ENCODE data around the gene ACTA1. TPM values are rescaled to one million over a fixed set of nuclear protein-coding genes. Genes with fewer than 3 reads are reported as not detected.
A peak's percentile ranks its signal among the peaks of the same experiment; 100 is the strongest.
"Not testable (repeated sequence)": the region's sequence is repeated elsewhere in the genome, so short reads cannot be mapped to it uniquely, and the experiment has no call there.

The ACTA1 gene
- total and polyA plus RNA-seq, 2 donors = 7.9 to 51.9 TPM

DNA sequence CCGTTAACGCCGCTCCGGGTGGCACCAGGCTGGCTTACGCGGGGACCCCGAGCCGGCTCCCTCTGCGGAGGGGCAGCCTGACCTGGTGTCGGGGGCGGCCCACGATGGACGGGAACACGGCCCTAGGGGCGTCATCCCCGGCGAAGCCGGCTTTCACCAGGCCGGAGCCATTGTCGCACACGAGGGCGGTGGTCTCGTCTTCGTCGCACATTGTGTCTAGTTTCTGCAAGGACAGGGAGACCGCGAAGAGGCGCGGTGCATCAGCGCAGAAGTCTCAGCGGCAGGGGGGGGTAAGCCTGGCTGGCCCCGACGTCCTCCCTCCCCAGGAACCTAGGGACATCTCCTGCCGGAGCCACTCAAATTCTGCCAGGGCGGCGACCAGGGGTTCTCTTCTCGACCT is 989 bp downstream of the ACTA1 start:
- no peak overlapping the region for H3K4me3 ChIP-seq (ENCODE audit: low read depth, low read length)
- H3K36me3 ChIP-seq (ENCODE audit: insufficient read depth) = no peaks in the 10 kb centered on the region
- WGBS = 9% methylated on average over 37 of the region's 37 CpGs
- no peak for DNase-seq (ENCODE audit: extremely low spot score)
- H3K4me1 ChIP-seq (ENCODE audit: insufficient read depth) = no peaks in the 10 kb centered on the region
- no peak overlapping the region for H3K27ac ChIP-seq (ENCODE audit: low read depth)

DNA sequence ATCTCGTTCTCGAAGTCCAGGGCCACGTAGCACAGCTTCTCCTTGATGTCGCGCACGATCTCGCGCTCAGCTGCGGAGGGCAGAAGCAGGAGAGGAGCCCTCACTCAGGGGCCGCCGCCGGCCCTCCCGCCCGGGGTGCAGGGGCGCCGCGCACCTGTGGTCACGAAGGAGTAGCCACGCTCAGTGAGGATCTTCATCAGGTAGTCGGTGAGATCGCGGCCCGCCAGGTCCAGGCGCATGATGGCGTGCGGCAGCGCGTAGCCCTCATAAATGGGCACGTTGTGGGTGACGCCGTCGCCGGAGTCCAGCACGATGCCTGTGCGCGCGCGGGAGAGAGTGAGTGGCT is 1.8 kb downstream of the ACTA1 start:
- H3K4me3 ChIP-seq (ENCODE audit: low read depth, low read length) = no peak overlapping the region
- no peak for DNase-seq (ENCODE audit: extremely low spot score)
- no peaks in the 10 kb centered on the region for H3K4me1 ChIP-seq (ENCODE audit: insufficient read depth)
- H3K27ac ChIP-seq (ENCODE audit: low read depth) = no peak overlapping the region
- WGBS = 2% methylated on average over 38 of the region's 38 CpGs
- H3K36me3 ChIP-seq (ENCODE audit: insufficient read depth) = no peaks in the 10 kb centered on the region

DNA sequence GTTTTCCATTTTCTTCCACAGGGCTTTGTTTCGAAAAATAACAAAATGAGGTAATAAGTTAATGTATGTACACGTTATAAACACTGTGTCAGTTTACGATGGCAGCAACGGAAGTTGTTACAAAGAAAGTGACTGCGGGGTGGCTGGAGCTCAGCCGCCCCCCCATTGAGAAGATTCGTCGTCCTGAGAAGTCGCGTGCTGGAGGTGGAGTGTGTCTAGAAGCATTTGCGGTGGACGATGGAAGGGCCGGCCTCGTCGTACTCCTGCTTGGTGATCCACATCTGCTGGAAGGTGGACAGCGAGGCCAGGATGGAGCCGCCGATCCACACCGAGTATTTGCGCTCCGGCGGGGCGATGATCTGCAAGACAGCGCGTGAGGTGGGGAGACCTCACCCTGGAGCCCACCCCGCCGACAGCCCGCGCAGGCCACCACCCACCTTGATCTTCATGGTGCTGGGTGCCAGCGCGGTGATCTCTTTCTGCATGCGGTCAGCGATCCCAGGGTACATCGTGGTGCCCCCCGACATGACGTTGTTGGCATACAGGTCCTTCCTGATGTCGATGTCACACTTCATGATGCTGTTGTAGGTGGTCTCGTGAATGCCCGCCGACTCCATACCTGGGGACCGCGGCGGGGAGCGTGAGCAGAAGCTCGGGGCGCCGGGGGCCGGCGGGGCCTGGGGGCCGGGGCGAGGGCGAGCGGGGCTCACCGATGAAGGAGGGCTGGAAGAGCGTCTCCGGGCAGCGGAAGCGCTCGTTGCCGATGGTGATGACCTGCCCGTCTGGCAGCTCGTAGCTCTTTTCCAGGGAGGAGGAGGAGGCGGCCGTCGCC is 2.4 kb downstream of the ACTA1 start:
- no peak for DNase-seq (ENCODE audit: extremely low spot score)
- Histone ChIP-seq H3K4me3 (ENCODE audit: low read depth, low read length) (peak overlapping the region; percentile 10), H3K27ac (ENCODE audit: low read depth) (no peak overlapping the region)

DNA sequence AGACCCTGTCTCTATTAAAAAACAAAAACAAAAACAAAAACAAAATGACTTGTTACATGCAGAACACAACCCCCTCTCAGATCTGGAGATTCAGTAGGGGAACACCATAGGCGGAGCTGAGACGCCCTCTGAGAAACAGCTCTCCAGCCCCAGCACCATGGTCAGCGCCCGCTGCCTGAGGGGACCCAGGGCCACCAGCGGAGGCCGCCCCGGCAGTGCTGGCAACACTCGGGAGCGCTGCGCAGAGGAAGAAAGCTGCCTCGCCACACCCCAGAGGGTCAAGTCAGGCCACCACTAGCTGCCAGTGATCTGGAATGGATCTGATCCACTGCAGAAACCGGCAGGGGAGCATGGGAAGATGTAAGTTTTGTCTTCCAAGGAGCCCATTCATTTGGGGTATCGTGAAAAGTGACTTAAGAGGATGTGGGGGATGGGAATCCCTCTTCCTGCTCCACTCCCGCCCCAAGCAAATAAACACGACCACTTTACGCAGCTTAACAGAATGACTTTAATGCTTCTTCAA is 3.1 kb downstream of the ACTA1 start:
- no peak for DNase-seq (ENCODE audit: extremely low spot score)
- H3K27ac ChIP-seq (ENCODE audit: low read depth) = no peak overlapping the region
- no peak overlapping the region for H3K4me3 ChIP-seq (ENCODE audit: low read depth, low read length)
- no peaks in the 10 kb centered on the region for H3K4me1 ChIP-seq (ENCODE audit: insufficient read depth)
- 2% methylated on average over 16 of the region's 16 CpGs for WGBS
- H3K36me3 ChIP-seq (ENCODE audit: insufficient read depth) = no peaks in the 10 kb centered on the region

More for the DNA sequence above, 2.4 kb downstream of the ACTA1 start:
- 5% methylated on average over 65 of the region's 65 CpGs for WGBS
- Histone ChIP-seq H3K36me3 (ENCODE audit: insufficient read depth) (no peaks in the 10 kb centered on the region), H3K4me1 (ENCODE audit: insufficient read depth) (no peaks in the 10 kb centered on the region)

DNA sequence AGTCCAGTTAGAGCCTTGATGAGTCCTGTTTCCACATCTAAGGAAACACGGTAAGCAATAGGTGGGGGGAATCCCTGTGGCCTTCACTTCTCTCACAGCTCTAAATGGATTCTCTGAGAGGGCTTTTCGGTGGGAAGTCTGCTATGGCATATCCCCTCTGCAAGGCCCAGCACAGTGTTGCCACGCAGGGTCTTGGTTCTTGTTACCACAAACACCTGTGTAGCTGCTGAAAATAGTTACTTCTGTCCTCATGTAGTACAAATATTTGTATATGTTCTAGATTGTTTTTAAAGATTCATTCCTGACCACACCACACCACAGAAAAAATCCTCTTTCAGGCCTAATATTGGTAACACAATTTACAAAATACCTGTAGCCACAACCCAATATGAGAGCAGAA is 5.6 kb downstream of the ACTA1 start:
- H3K4me3 ChIP-seq (ENCODE audit: low read depth, low read length) = no peak overlapping the region
- H3K36me3 ChIP-seq (ENCODE audit: insufficient read depth) = no peaks in the 10 kb centered on the region
- H3K27ac ChIP-seq (ENCODE audit: low read depth) = no peak overlapping the region
- DNase-seq (ENCODE audit: extremely low spot score) = no peak
- no peaks in the 10 kb centered on the region for H3K4me1 ChIP-seq (ENCODE audit: insufficient read depth)
- WGBS = 82% methylated on average over 3 of the region's 3 CpGs

DNA sequence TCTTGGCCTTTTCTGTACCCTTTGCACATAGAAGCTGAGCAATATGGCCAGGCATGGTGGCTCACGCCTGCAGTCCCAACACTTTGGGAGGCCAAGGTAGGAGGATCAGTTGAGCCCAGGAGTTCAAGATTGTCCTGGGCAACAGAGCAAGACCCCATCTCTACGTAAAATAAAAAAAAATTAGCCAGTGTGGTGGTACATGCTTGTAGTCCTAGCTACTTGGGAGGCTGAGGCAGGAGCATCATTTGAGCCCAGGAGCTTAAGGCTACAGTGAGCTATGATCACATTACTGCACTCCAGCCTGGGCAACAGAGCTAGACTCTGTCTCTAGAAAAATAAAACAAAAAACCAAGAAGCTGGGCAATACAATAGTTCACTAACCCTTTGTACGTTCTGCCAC is 6.3 kb downstream of the ACTA1 start:
- Histone ChIP-seq H3K4me1 (ENCODE audit: insufficient read depth) (no peaks in the 10 kb centered on the region), H3K36me3 (ENCODE audit: insufficient read depth) (no peaks in the 10 kb centered on the region), H3K4me3 (ENCODE audit: low read depth, low read length) (no peak overlapping the region), H3K27ac (ENCODE audit: low read depth) (no peak overlapping the region)
- DNase-seq (ENCODE audit: extremely low spot score) = no peak
- 87% methylated on average over 3 of the region's 3 CpGs for WGBS

DNA sequence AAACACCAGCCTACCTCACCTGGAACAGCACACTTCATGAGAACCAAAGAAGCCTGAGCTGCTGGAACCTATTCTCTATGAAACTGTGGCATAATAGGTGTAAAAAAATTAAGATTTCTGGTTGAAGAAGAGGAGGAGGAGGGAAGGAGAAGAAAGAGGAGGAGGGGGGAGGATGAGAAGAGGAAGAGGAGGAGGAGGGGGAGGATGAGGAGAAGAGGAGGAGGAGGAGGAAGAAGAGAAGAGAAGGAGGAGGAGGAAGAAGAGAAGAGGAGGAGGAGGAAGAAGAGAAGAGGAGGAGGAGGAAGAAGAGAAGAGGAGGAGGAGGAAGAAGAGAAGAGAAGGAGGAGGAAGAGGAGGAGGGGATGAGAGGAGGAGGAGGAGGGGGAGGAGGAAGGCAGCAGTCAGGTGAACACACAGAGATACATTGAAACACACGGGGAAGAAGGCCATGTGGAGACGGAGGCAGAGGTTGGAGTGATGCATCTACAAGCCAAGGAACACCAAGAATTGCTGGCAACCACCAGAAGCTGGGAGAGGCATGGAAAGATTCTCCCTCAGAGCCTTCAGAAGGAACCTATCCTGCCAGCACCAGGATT is 8.2 kb downstream of the ACTA1 start:
- Histone ChIP-seq H3K4me3 (ENCODE audit: low read depth, low read length) (no peak overlapping the region), H3K36me3 (ENCODE audit: insufficient read depth) (no peaks in the 10 kb centered on the region), H3K4me1 (ENCODE audit: insufficient read depth) (no peaks in the 10 kb centered on the region), H3K27ac (ENCODE audit: low read depth) (no peak overlapping the region)
- DNase-seq (ENCODE audit: extremely low spot score) = no peak
- WGBS = 71% methylated on average over 2 of the region's 2 CpGs

DNA sequence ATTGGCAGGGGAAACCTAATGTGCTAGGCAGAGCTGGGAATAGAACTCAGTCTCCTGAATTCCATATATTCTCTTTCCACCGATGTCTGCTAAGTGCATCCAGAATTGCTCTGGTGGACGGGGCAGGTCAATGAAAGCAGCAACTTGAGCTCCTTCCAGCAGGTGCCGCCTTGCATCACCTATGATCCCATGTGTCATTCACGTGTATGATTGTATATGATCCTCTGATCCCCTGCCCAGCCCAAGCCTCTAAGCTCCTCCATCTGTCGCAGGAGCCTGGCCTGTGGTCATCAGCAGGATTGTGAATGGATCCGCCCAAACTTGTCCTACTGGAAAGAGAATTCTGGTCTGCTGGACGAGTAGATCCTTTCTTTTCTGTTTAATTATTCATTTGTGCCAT is 13.1 kb downstream of the ACTA1 start:
- Histone ChIP-seq H3K36me3 (ENCODE audit: insufficient read depth) (no peaks in the 10 kb centered on the region), H3K27ac (ENCODE audit: low read depth) (no peak overlapping the region), H3K4me1 (ENCODE audit: insufficient read depth) (no peaks in the 10 kb centered on the region), H3K4me3 (ENCODE audit: low read depth, low read length) (no peak overlapping the region)
- no peak for DNase-seq (ENCODE audit: extremely low spot score)
- 78% methylated on average over 7 of the region's 7 CpGs for WGBS

DNA sequence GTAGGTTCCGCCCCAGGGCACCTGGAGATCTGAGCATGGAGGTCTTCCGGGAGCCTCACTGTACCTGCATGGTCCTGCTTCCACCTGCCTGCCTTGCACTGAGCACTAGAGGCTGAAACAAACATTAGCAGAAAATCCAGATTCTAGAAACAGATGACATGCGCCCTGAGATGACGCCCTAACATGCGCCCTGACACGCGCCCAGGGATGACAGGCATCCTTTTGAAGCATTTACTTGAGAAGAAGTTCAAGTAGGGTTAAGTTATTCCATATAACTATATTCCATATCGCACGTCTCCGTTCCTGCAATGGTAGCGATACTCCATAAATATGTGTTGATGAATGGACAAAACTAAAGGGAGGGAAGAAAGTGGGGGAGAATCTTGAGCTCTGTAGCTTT is 13.7 kb downstream of the ACTA1 start:
- Histone ChIP-seq H3K4me1 (ENCODE audit: insufficient read depth) (no peaks in the 10 kb centered on the region), H3K27ac (ENCODE audit: low read depth) (no peak overlapping the region), H3K4me3 (ENCODE audit: low read depth, low read length) (no peak overlapping the region), H3K36me3 (ENCODE audit: insufficient read depth) (no peaks in the 10 kb centered on the region)
- 90% methylated on average over 11 of the region's 11 CpGs for WGBS
- no peak for DNase-seq (ENCODE audit: extremely low spot score)

DNA sequence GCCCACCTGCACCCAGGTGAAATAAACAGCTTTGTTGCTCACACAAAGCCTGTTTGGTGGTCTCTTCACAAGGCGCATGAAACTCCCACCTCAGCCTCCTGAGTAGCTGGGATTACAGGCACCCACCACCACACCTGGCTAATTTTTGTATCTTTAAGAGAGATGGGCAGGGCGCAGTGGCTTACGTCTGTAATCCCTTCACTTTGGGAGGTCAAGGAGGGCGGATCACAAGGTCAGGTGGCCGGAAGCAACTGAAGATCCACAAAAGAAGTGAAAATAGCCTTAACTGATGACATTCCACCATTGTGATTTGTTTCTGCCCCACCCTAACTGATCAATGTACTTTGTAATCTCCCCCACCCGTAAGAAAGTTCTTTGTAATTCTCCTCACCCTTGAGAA is 15.3 kb downstream of the ACTA1 start:
- H3K4me1 ChIP-seq (ENCODE audit: insufficient read depth); H3K36me3 ChIP-seq (ENCODE audit: insufficient read depth); H3K27ac ChIP-seq (ENCODE audit: low read depth); DNase-seq (ENCODE audit: extremely low spot score); H3K4me3 ChIP-seq (ENCODE audit: low read depth, low read length): not testable (repeated sequence)
- WGBS = 71% methylated on average over 6 of the region's 6 CpGs

DNA sequence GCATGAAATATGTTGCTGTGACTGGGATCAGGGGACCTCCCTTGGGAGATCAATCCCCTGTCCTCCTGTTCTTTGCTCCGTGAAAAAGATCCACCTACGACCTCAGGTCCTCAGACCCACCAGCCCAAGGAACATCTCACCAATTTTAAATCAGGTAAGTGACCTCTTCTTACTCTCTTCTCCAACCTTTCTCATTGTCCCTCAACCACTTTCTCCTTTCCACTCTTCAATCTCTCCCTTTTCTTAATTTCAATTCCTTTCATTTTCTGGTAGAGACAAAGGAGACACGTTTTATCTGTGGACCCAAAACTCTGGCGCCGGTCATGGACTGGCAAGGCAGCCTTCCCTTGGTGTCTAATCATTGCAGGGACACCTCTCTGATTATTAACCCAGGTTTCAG is 21.1 kb downstream of the ACTA1 start:
- 86% methylated on average over 5 of the region's 5 CpGs for WGBS
- DNase-seq (ENCODE audit: extremely low spot score); H3K4me3 ChIP-seq (ENCODE audit: low read depth, low read length); H3K4me1 ChIP-seq (ENCODE audit: insufficient read depth); H3K36me3 ChIP-seq (ENCODE audit: insufficient read depth); H3K27ac ChIP-seq (ENCODE audit: low read depth): not testable (repeated sequence)

DNA sequence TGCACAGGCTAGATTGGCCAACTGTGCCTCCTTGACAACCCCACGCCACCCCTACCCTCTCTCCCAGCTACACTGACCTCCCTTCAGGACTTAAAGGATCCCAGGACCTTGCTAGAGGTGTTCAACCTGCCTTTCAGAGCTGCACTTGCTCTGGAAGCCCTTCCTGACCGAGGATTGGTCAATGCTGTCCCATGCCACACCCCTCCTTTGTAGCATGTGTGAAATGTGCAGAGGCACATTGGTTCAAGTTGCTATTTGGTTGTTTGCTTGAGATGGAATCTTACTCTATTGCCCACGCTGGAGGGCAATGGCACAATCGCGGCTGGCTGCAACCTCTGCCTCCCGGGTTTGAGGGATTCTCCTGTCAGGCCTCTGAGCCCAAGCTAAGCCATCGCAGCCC is 21.8 kb downstream of the ACTA1 start:
- WGBS = 81% methylated on average over 7 of the region's 7 CpGs
- no peaks in the 10 kb centered on the region for H3K4me1 ChIP-seq (ENCODE audit: insufficient read depth)
- no peak for DNase-seq (ENCODE audit: extremely low spot score)
- no peak overlapping the region for H3K4me3 ChIP-seq (ENCODE audit: low read depth, low read length)
- no peaks in the 10 kb centered on the region for H3K36me3 ChIP-seq (ENCODE audit: insufficient read depth)
- no peak overlapping the region for H3K27ac ChIP-seq (ENCODE audit: low read depth)

DNA sequence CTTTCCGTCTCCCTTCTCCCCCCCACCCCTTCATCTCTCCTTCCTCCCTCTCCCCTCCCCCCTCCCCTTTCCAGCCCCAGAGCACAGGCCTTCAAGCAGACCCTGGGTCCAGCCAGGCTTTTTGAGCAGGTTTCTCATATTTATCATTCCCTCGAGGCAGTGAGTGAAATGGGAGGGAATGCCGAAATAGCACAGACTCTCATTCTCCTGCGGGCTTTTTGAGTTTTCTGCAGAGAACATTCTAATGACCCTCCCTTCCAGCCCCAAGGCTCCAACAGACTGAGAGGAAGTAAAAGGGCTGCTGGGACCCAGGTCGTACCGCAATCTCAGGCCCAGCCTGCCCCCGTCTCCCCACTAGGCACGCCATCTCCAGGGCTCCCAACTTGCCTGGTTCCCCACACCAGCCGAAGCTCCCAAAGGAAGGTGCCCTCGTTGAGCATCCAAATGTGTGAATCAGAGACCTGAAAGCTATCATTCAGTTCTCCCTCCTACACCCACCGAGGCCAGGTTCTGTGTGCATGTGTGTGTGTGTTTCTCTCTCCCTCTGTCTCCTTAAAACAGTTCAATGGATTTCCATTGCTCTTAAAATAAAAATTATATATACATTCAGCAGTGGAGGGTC is 22.3 kb downstream of the ACTA1 start:
- H3K4me1 ChIP-seq (ENCODE audit: insufficient read depth) = no peaks in the 10 kb centered on the region
- no peaks in the 10 kb centered on the region for H3K36me3 ChIP-seq (ENCODE audit: insufficient read depth)
- DNase-seq (ENCODE audit: extremely low spot score) = no peak
- 45% methylated on average over 11 of the region's 11 CpGs for WGBS
- no peak overlapping the region for H3K4me3 ChIP-seq (ENCODE audit: low read depth, low read length)
- H3K27ac ChIP-seq (ENCODE audit: low read depth) = no peak overlapping the region

All from urinary bladder (tissue), 4 donors.